CD4-positive, alpha-beta T cell (primary cell): ENCODE measurements around the gene SYTL5. TPM values are rescaled to one million over a fixed set of nuclear protein-coding genes. Genes with fewer than 3 reads are reported as not detected.

Source experiments
- ATAC-seq: fragments of 200-7000 bp; cut with Tn5 transposase; one replicate; pipeline ENCODE4 v1.10.0; 2022; ENCODE audit warnings: mild to moderate bottlenecking; ENCODE audit not compliant: poor library complexity
- CTCF ChIA-PET: fragments of 350-600 bp; sonication (Branson Sonifier 250); formaldehyde crosslinking; loops from one replicate; lab custom pipeline; 2021; ENCODE audit warnings: antibody characterized with exemption, inconsistent platforms; lab: Charles Lee
- POLR2A ChIA-PET: fragments of 350-600 bp; sonication (Branson Sonifier 250); formaldehyde crosslinking; loops from one replicate; lab custom pipeline; 2021; ENCODE audit warnings: antibody characterized with exemption, inconsistent platforms; lab: Charles Lee
- DNase-seq, 14 experiments: peaks; one replicate each; pipeline ENCODE4 v3.0.0-alpha.2; 2013 to 2020; ENCODE audit warnings: mixed read lengths in 2 of 14
- H3K27ac ChIP-seq, 2 donors: one replicate each; pipeline versions ENCODE4 v1.5.1 to v1.7.0; 2013; ENCODE audit warnings: low read length in 2 of 2, low read depth in 1 of 2, mild to moderate bottlenecking in 1 of 2
- H3K27me3 ChIP-seq, 2 experiments: 1 replicate in 1 of 2; 2 replicates in 1 of 2; pipeline versions ENCODE4 v1.6.1 to v1.7.0; 2013; ENCODE audit warnings: low read length in 2 of 2, control low read depth in 1 of 2, mild to moderate bottlenecking in 1 of 2, moderate library complexity in 1 of 2; ENCODE audit not compliant: insufficient read depth in 2 of 2, control insufficient read depth in 1 of 2
- H3K36me3 ChIP-seq: one replicate; pipeline ENCODE4 v1.6.1; 2013; ENCODE audit warnings: low read length, control low read depth; ENCODE audit not compliant: insufficient read depth
- H3K4me1 ChIP-seq: one replicate; pipeline ENCODE4 v1.6.1; 2013; ENCODE audit warnings: low read length, control low read depth; ENCODE audit not compliant: insufficient read depth
- H3K4me3 ChIP-seq: one replicate; pipeline ENCODE4 v1.5.1; 2013; ENCODE audit warnings: mild to moderate bottlenecking, low read length, moderate library complexity
- H3K9me3 ChIP-seq, 2 experiments: 1 replicate in 1 of 2; 2 replicates in 1 of 2; pipeline versions ENCODE4 v1.6.1 to v1.7.0; 2013; ENCODE audit warnings: low read length in 2 of 2, mild to moderate bottlenecking in 2 of 2, control low read depth in 1 of 2, moderate library complexity in 1 of 2; ENCODE audit not compliant: control insufficient read depth in 1 of 2, insufficient read depth in 1 of 2
- H3K27ac Mint-ChIP-seq: one replicate; pipeline ENCODE4 v1.8.0; 2020; ENCODE audit warnings: mixed read lengths
- H3K27me3 Mint-ChIP-seq: one replicate; pipeline ENCODE4 v1.8.0; 2021; ENCODE audit warnings: mixed read lengths
- H3K36me3 Mint-ChIP-seq: one replicate; pipeline ENCODE4 v1.8.0; 2021; ENCODE audit warnings: low read depth, mixed read lengths
- H3K4me1 Mint-ChIP-seq: one replicate; pipeline ENCODE4 v1.8.0; 2021; ENCODE audit warnings: low read depth, mixed read lengths
- H3K4me3 Mint-ChIP-seq: one replicate; pipeline ENCODE4 v1.8.0; 2020; ENCODE audit warnings: mild to moderate bottlenecking, mixed read lengths
- H3K9me3 Mint-ChIP-seq: one replicate; pipeline ENCODE4 v1.8.0; 2020; ENCODE audit warnings: mixed read lengths
- CTCF ChIP-seq: fragments of 200-600 bp; IDR thresholded peaks from one replicate; pipeline ENCODE4 v1.8.0; 2022; ENCODE audit warnings: antibody characterized with exemption, mild to moderate bottlenecking
- intact Hi-C, 2 experiments: fragments of 100-400 bp; cut with DNase I in 1 of 2; cut with micrococcal nuclease in 1 of 2; formaldehyde crosslinking; loops; one replicate each; pipeline versions ENCODE4 v1.15.1 to v1.9.0; 2023 to 2025; cut with DNase I, micrococcal nuclease
- total RNA-seq, 174 experiments: library from RNA in 2 of 174; stranded (reverse) in 2 of 174; gene quantifications; one replicate each; pipeline ENCODE4 v1.2.3 and lab custom pipeline; 2021 to 2026

SYTL5 gene
- total RNA-seq, 2 experiments from 2014 or later = not detected

GRCh38 chrX:38154818-38155217, 148.5 kb downstream of the SYTL5 start:
- Mint-ChIP-seq H3K9me3 (no peaks in the 10 kb centered on the region), H3K27me3 (peaks cover 7% of the 10 kb centered on the region), H3K36me3 (no peaks in the 10 kb centered on the region), H3K4me1 (no peaks in the 10 kb centered on the region), H3K27ac (no peak overlapping the region), H3K4me3 (no peak overlapping the region)
- intact Hi-C loops = no loop called here
- no peaks in the 10 kb centered on the region for H3K27me3 ChIP-seq
- POLR2A ChIA-PET = no interaction called here
- H3K27ac ChIP-seq = no peak overlapping the region
- no peaks in the 10 kb centered on the region for H3K36me3 ChIP-seq
- no peak for DNase-seq
- no peaks in the 10 kb centered on the region for H3K4me1 ChIP-seq
- TF ChIP-seq CTCF = no peak
- no peaks in the 10 kb centered on the region for H3K9me3 ChIP-seq
- CTCF ChIA-PET = interaction anchor here (0.7 kb wide), 2 partner anchors 94 to 214 kb away, joined by 3 read pairs; no protein-coding TSS in a partner anchor
- no peak overlapping the region for H3K4me3 ChIP-seq
- ATAC-seq = no peak

- DNase-seq (no peak), ATAC-seq (no peak)
- H3K4me3 Mint-ChIP-seq = no peak overlapping the region
- Histone ChIP-seq H3K9me3 (no peaks in the 10 kb centered on the region), H3K27ac (no peak overlapping the region), H3K36me3 (no peaks in the 10 kb centered on the region), H3K4me3 (no peak overlapping the region), H3K4me1 (no peaks in the 10 kb centered on the region), H3K27me3 (no peaks in the 10 kb centered on the region)
- no peak for TF ChIP-seq CTCF
- CTCF ChIA-PET = no interaction called here
- POLR2A ChIA-PET = no interaction called here
- intact Hi-C loops = no loop called here
- H3K36me3 Mint-ChIP-seq = no peaks in the 10 kb centered on the region
- H3K27me3 Mint-ChIP-seq = no peaks in the 10 kb centered on the region
- H3K9me3 Mint-ChIP-seq = no peaks in the 10 kb centered on the region
- H3K4me1 Mint-ChIP-seq = no peaks in the 10 kb centered on the region
- no peak overlapping the region for H3K27ac Mint-ChIP-seq
These were observed 150.5 kb downstream of the SYTL5 start for GRCh38 chrX:38156838-38157237.

GRCh38 chrX:38163193-38163592, 156.8 kb downstream of the SYTL5 start:
- POLR2A ChIA-PET = no interaction called here
- no peaks in the 10 kb centered on the region for H3K27me3 Mint-ChIP-seq
- no peaks in the 10 kb centered on the region for H3K9me3 ChIP-seq
- H3K4me3 ChIP-seq = no peak overlapping the region
- no peaks in the 10 kb centered on the region for H3K4me1 ChIP-seq
- DNase-seq (no peak), ATAC-seq (no peak)
- no peaks in the 10 kb centered on the region for H3K36me3 ChIP-seq
- no peak overlapping the region for H3K27ac Mint-ChIP-seq
- H3K27me3 ChIP-seq = no peaks in the 10 kb centered on the region
- no peaks in the 10 kb centered on the region for H3K4me1 Mint-ChIP-seq
- H3K27ac ChIP-seq = no peak overlapping the region
- no peaks in the 10 kb centered on the region for H3K36me3 Mint-ChIP-seq
- intact Hi-C loops = no loop called here
- CTCF ChIA-PET = no interaction called here
- H3K9me3 Mint-ChIP-seq = no peaks in the 10 kb centered on the region
- H3K4me3 Mint-ChIP-seq = no peak overlapping the region
- no peak for TF ChIP-seq CTCF
